ENCODE data around the gene COL6A1. TPM values are rescaled to one million over a fixed set of nuclear protein-coding genes. Genes with fewer than 3 reads are reported as not detected.

The COL6A1 gene
- total and polyA plus RNA-seq, 4 donors: 16.9 to 82.0 (median 35.7) TPM

DNA sequence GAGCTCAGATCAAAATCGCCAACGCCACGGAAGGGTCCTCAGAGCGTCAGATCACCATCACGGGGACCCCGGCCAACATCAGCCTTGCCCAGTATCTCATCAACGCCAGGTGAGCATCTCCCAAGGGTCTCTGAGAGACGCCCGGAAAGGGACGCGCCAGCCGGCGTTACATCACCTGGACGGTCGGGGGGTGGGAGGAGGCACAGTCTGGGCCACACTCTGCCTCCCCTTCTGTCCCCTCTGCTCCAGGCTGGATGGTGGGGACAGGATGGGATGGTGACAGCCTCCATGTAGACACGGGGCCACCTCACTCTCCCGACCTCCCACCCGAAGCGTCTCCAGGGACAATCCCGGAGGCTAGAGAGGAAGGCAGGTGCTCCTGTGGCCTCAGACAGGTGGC, 41.5 kb upstream of the COL6A1 start:
- Histone ChIP-seq H3K4me1 (ENCODE audit: control insufficient read depth in 4 of 4, insufficient read depth in 4 of 4, low read length in 3 of 4) (no peaks in the 10 kb centered on the region), H3K9ac (ENCODE audit: low read depth in 1 of 2, low read length in 2 of 2) (no peak overlapping the region), H3K27ac (ENCODE audit: low read depth in 1 of 2, low read length in 2 of 2) (no peak overlapping the region), H3K9me3 (ENCODE audit: control insufficient read depth in 4 of 4, low read length in 3 of 4) (peaks cover 0 to 4% (median 0%) of the 10 kb centered on the region in 4 donors), H3K36me3 (ENCODE audit: control insufficient read depth in 4 of 4, insufficient read depth in 3 of 4, low read depth in 1 of 4, low read length in 3 of 4) (no peaks in the 10 kb centered on the region), H3K4me3 (ENCODE audit: low read depth in 1 of 3, low read length in 3 of 3) (no peak overlapping the region), H3K27me3 (ENCODE audit: control insufficient read depth in 4 of 4, insufficient read depth in 4 of 4, low read length in 3 of 4) (no peaks in the 10 kb centered on the region)
- WGBS: 94% methylated on average over 20 of the region's 20 CpGs
- no peak for TF ChIP-seq TAF1 (conservative IDR thresholded peaks at IDR 0.05)
- TF ChIP-seq HNF4A (conservative IDR thresholded peaks at IDR 0.05): no peak
- TF ChIP-seq, protein P1, sequence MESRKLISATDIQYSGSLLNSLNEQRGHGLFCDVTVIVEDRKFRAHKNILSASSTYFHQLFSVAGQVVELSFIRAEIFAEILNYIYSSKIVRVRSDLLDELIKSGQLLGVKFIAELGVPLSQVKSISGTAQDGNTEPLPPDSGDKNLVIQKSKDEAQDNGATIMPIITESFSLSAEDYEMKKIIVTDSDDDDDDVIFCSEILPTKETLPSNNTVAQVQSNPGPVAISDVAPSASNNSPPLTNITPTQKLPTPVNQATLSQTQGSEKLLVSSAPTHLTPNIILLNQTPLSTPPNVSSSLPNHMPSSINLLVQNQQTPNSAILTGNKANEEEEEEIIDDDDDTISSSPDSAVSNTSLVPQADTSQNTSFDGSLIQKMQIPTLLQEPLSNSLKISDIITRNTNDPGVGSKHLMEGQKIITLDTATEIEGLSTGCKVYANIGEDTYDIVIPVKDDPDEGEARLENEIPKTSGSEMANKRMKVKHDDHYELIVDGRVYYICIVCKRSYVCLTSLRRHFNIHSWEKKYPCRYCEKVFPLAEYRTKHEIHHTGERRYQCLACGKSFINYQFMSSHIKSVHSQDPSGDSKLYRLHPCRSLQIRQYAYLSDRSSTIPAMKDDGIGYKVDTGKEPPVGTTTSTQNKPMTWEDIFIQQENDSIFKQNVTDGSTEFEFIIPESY (IDR thresholded peaks at IDR 0.05): no peak
- TF ChIP-seq, protein P2, sequence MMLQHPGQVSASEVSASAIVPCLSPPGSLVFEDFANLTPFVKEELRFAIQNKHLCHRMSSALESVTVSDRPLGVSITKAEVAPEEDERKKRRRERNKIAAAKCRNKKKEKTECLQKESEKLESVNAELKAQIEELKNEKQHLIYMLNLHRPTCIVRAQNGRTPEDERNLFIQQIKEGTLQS (IDR thresholded peaks at IDR 0.05): no peak
- no peak for TF ChIP-seq FOXA1 (IDR thresholded peaks at IDR 0.05)
- TF ChIP-seq SP1 (IDR thresholded peaks at IDR 0.05): no peak
- no peak for DNase-seq (ENCODE audit: low spot score)

DNA sequence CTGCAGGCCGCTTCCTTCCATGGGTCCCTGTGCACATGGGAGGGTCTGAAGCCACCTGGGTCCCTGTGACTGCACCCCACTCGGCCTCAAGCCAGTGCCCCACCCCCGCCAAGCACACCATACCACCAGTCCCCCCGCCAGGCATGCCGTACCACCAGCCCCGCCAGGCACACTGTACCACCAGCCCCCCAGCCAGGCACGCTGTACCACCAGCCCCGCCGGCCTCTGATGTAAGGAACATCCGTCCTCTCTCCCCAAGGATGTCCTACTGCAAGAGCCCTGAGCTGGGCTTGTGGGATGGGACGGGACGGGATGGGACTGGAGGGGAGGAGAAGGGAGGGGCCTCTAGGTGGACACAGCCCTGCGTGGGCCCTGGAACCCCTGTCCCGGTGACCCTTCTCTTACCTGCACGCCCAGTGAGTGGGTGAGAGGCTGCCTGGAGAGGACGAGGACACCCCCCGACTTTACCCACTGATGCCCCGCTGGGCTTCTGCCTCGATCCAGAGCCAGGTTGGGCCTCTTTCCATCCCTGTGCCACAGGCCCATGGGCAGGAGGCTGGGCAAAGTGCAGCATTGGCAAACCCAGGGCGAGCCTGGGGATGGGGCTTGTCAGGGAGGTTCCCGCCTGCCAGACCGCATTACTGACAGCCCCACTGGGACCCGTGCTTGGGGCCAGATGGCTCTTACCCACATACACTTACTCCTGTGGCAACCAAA, 40.8 kb upstream of the COL6A1 start:
- TF ChIP-seq, protein P2 (IDR thresholded peaks at IDR 0.05): no peak
- no peak for TF ChIP-seq FOXA1 (IDR thresholded peaks at IDR 0.05)
- Histone ChIP-seq H3K27me3 (ENCODE audit: control insufficient read depth in 4 of 4, insufficient read depth in 4 of 4, low read length in 3 of 4) (no peaks in the 10 kb centered on the region), H3K27ac (ENCODE audit: low read depth in 1 of 2, low read length in 2 of 2) (no peak overlapping the region), H3K36me3 (ENCODE audit: control insufficient read depth in 4 of 4, insufficient read depth in 3 of 4, low read depth in 1 of 4, low read length in 3 of 4) (no peaks in the 10 kb centered on the region), H3K9me3 (ENCODE audit: control insufficient read depth in 4 of 4, low read length in 3 of 4) (no peaks in the 10 kb centered on the region), H3K9ac (ENCODE audit: low read depth in 1 of 2, low read length in 2 of 2) (no peak overlapping the region), H3K4me1 (ENCODE audit: control insufficient read depth in 4 of 4, insufficient read depth in 4 of 4, low read length in 3 of 4) (no peaks in the 10 kb centered on the region), H3K4me3 (ENCODE audit: low read depth in 1 of 3, low read length in 3 of 3) (no peak overlapping the region)
- no peak for DNase-seq (ENCODE audit: low spot score)
- 92% methylated on average over 23 of the region's 23 CpGs for WGBS

DNA sequence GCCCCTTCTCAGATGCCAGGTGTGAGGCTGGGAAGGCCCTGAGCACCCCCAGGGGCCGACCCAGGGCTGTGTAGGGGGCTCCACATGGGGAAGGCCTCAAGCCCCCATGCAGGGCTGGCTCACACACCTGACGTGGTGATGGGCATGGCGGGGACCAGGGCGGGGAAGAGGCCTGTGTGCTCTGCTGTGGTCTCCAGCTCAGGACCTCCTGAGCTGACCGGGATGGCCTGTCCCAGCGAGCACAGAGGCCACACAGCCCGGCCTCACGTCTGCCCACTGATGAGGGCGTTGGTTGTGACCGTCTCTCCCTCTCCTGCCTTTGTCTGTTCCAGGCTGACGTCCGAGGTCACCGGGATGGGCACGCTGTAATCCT, 40.2 kb upstream of the COL6A1 start:
- H3K27ac ChIP-seq (ENCODE audit: low read depth in 1 of 2, low read length in 2 of 2): no peak overlapping the region
- no peak overlapping the region for H3K4me3 ChIP-seq (ENCODE audit: low read depth in 1 of 3, low read length in 3 of 3)
- no peak overlapping the region for H3K9ac ChIP-seq (ENCODE audit: low read depth in 1 of 2, low read length in 2 of 2)
- WGBS: 89% methylated on average over 14 of the region's 14 CpGs
- H3K4me1 ChIP-seq (ENCODE audit: control insufficient read depth in 4 of 4, insufficient read depth in 4 of 4, low read length in 3 of 4): no peaks in the 10 kb centered on the region
- H3K36me3 ChIP-seq (ENCODE audit: control insufficient read depth in 4 of 4, insufficient read depth in 3 of 4, low read depth in 1 of 4, low read length in 3 of 4): no peaks in the 10 kb centered on the region
- no peak for DNase-seq (ENCODE audit: low spot score)
- no peak for TF ChIP-seq FOXA1 (IDR thresholded peaks at IDR 0.05)
- TF ChIP-seq JUND (IDR thresholded peaks at IDR 0.05): no peak
- TF ChIP-seq, protein P1 (IDR thresholded peaks at IDR 0.05): no peak
- no peak for TF ChIP-seq TAF1 (conservative IDR thresholded peaks at IDR 0.05)
- TF ChIP-seq HNF4A (conservative IDR thresholded peaks at IDR 0.05): no peak
- TF ChIP-seq, protein P3, sequence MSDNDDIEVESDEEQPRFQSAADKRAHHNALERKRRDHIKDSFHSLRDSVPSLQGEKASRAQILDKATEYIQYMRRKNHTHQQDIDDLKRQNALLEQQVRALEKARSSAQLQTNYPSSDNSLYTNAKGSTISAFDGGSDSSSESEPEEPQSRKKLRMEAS (IDR thresholded peaks at IDR 0.05): no peak
- TF ChIP-seq RAD21 (IDR thresholded peaks at IDR 0.05): no peak
- TF ChIP-seq RXRA (IDR thresholded peaks at IDR 0.05): no peak
- TF ChIP-seq, protein P2 (IDR thresholded peaks at IDR 0.05): no peak
- TF ChIP-seq, protein P4, sequence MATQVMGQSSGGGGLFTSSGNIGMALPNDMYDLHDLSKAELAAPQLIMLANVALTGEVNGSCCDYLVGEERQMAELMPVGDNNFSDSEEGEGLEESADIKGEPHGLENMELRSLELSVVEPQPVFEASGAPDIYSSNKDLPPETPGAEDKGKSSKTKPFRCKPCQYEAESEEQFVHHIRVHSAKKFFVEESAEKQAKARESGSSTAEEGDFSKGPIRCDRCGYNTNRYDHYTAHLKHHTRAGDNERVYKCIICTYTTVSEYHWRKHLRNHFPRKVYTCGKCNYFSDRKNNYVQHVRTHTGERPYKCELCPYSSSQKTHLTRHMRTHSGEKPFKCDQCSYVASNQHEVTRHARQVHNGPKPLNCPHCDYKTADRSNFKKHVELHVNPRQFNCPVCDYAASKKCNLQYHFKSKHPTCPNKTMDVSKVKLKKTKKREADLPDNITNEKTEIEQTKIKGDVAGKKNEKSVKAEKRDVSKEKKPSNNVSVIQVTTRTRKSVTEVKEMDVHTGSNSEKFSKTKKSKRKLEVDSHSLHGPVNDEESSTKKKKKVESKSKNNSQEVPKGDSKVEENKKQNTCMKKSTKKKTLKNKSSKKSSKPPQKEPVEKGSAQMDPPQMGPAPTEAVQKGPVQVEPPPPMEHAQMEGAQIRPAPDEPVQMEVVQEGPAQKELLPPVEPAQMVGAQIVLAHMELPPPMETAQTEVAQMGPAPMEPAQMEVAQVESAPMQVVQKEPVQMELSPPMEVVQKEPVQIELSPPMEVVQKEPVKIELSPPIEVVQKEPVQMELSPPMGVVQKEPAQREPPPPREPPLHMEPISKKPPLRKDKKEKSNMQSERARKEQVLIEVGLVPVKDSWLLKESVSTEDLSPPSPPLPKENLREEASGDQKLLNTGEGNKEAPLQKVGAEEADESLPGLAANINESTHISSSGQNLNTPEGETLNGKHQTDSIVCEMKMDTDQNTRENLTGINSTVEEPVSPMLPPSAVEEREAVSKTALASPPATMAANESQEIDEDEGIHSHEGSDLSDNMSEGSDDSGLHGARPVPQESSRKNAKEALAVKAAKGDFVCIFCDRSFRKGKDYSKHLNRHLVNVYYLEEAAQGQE (IDR thresholded peaks at IDR 0.05): no peak
- TF ChIP-seq NR2F2 (IDR thresholded peaks at IDR 0.05): no peak
- TF ChIP-seq SP1 (IDR thresholded peaks at IDR 0.05): no peak
- TF ChIP-seq GABPA (IDR thresholded peaks at IDR 0.05 in 1 of 2, conservative IDR thresholded peaks at IDR 0.05 in 1 of 2): no peak
- H3K27me3 ChIP-seq (ENCODE audit: control insufficient read depth in 4 of 4, insufficient read depth in 4 of 4, low read length in 3 of 4): no peaks in the 10 kb centered on the region
- H3K9me3 ChIP-seq (ENCODE audit: control insufficient read depth in 4 of 4, low read length in 3 of 4): no peaks in the 10 kb centered on the region
